HT1080 (cell line): Measurements from ENCODE around the gene ATF2. TPM values are rescaled to one million over a fixed set of nuclear protein-coding genes. Genes with fewer than 3 reads are reported as not detected.
"Not testable (repeated sequence)": the region's sequence is repeated elsewhere in the genome, so short reads cannot be mapped to it uniquely, and the experiment has no call there.

Experiments used
- DNase-seq: peaks from one replicate; pipeline ENCODE4 v3.0.0-alpha.2; 2015; ENCODE audit warnings: low read depth
- total RNA-seq: library from RNA; depleted of rRNA; stranded (reverse); fragments of >200 nt; shearing (Covaris generic); gene quantifications from 2 replicates; pipeline ENCODE4 v1.2.3, GENCODE V29; 2014

ATF2 gene
- total RNA-seq, 1 experiment from 2014 or later, result 29.8 TPM

GRCh38 chr2:175166216-175166824 is 1.7 kb downstream of the ATF2 start:
- DNase-seq, result no peak

DNA sequence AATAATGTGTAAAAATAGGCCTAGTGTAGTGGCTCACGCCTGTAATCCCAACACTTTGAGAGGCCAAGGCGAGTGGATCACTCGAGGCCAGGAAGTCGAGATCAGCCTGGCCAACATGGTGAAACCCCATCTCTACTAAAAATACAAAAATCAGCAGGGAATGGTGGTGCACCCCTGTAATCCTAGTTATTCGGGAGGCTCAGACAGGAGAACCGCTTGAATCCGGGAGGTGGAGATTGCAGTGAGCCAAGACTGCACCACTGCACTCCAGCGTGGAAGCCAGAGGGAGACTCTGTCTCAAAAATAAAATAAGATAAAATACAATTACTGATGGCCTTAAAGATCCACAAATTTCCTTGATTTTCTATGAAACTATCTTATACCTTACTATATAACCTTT is 3.8 kb downstream of the ATF2 start:
- no peak for DNase-seq

GRCh38 chr2:175158894-175159293 is 9.1 kb downstream of the ATF2 start:
- DNase-seq, result no peak

DNA sequence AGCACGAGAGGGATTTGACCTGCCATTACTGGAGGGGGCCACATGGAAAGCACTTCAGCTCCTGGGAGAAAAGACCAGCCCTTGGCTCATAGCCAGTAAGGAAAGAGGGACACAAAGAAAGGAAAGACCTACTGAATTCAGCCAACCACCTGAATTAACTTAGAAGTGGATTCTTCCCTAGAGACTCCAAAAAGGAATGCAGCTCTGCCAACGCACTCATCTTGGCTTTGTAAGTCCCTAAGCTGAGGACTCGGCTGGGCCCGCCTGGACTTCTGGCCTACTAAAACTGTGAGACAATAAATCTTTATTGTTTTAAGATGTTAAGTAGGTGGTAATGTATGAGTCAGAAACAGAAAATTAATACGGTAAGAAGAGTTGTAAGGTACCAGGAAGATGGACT is 11.5 kb downstream of the ATF2 start:
- no peak for DNase-seq

GRCh38 chr2:175154661-175155082 is 13.3 kb downstream of the ATF2 start:
- DNase-seq, result peak; percentile 81

DNA sequence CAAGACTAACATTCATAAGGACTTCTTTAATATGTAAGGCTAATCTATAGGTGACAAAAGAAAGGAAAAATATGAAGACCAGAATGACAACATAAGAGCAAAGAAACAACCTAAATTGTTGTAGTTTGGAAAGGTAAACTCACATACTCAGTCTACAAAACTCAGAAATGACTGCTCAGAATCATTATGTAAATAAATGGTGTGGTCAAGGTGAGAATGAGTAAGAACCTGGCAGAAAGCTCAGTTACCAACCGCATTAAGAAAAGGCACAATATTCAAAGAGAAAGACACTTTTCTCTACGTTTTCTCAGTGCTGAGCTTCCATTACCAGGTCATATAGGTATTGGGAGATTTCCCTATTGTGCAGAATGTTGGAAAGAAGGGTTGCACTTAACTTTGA is 15.8 kb downstream of the ATF2 start:
- no peak for DNase-seq

- DNase-seq, result no peak
Measured at GRCh38 chr2:175151791-175152190, 16.2 kb downstream of the ATF2 start.

DNA sequence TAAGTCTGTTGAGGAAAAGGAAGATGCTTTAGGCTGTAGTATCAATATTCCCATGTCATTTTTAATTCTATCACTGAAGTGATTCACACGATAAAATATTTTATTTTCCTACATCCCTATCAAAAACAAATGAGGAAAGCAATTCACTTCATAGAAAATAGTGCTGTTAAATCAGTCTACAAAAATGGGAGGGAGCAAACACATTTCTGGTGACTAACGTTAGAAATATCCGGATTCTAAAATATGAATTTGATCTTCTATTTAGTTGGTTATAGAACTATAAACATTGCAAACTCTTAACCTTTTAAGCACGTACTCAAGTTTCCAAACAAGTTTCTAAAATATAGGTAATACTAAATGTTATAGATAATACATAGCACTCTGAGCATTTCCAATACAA is 20.8 kb downstream of the ATF2 start:
- DNase-seq, result no peak

DNA sequence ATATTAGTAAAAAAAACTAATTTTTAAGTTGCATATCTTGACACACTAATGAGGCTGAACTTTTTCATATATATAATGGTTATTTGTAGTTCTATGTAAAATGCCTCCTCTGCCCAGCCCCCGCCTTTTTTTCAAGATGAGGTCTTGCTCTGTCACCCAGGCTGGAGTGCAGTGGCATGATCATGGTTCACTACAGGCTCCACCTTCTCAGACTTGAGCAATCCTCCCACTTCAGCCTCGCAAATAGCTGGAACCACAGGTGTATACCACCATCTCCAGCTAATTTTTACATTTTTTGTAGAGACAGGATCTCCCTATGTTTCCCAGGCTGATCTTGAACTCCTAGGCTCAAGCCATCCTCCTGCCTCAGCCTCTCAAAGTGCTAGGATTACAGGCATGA is 24.3 kb downstream of the ATF2 start:
- no peak for DNase-seq

DNA sequence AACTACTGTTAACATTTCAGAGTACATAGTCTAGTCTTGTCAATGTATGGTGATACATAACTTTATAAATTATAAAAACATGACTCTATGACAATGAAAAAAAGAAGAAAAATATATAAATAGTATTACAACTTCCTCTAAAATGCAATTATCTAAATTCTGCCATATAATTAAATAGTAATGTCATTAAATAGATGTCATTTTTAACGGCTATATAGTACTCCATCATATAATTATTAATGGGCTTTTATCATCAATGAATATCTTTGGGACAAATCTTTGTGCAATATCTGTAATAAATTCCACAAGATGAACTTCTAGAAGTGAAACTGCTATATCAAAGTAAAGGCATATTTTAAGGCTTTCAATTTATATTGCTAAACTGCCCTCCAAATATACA is 24.8 kb downstream of the ATF2 start:
- no peak for DNase-seq

DNA sequence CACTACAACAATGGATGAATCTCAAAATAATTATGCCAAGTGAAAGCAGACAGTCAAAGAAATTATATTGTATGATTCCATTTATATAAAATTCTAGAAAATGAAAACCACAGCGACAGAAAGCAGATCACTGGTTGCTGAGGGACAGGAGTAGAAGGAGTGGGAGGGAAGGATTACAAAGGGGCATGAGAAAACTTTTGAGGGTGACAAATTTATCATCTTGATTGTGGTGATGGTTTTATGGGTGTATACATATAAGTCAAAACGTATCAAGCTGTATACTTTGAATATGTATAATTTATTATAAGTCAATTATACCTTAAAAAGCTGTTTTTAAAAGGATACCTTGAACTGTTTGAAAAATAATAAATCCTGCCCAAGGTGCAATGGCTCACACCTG is 27.7 kb downstream of the ATF2 start:
- DNase-seq, result no peak

DNA sequence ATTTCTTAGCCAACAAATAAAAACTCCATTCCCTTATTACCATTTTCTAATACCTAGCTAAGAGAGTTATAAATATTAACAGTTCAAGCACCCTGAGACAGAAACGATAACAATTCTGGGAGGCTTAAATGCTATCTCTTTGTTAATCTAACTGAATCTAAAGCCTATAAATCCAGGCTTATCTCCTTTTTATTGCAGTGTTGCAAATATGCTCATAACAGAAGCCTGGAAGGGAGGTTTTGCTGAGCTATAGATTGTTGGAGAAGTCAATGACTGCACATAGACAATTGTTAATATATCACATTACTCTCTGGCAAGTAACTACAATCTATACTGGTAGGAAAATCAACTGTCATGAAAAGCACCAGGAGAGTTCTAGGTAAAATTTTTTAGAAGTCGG is 30.2 kb downstream of the ATF2 start:
- no peak for DNase-seq

DNA sequence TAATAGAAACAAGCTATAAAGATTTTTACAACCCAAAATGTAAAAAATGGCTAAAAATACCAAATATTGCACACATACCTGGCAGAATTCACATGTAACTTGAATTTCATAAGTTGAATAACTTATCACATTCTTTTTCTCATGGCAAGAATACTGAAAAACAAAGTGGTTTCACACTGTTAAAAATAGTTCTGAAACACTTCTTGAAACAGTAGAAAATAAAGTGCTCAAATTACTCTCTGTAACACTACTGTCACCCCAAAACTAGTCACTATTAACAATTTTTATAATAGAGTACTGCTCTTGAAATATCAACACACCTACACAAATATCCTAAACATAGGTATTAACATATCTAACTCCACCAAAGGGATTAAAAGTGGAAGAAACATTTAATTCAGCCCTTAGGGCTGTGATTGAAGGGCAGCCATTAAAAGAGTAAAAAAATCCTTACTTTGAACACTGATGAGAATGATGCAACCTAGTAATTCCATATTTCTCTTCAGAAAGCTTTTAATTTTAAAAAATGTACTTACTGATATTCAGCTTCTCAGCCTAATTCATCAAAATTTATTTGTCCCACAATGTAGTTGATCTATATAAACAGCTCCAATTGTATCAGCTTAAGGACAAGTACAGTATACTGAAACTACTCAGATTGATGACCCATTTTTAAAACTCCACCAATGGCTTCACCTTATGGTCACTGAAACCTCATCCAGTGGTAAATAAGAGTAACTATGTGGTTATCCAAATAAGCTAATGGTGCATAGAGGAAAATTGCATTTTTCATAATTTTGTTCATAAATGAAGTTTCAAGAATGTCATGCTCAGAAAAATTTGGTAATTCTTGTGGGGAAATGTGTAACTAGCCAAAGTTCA is 31.4 kb downstream of the ATF2 start:
- no peak for DNase-seq

DNA sequence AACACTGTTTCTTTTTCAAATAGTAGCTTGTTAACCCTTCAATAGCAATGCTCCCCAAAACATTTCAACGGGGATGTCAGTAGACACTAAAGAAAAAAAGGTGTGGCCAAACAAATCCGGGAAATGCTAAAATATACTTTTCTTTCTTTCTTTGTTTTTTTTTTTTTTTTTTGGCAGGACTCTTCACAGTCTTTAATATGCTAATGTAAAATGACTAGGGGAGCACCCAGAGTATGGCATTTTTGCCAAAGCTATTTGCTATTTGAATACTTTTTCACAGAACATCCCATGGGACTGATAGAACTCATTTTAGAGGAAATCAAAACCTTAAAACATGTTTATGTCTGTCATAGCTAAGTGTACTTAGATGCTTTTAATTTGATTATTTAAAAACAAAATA is 32.1 kb downstream of the ATF2 start:
- DNase-seq, result no peak

DNA sequence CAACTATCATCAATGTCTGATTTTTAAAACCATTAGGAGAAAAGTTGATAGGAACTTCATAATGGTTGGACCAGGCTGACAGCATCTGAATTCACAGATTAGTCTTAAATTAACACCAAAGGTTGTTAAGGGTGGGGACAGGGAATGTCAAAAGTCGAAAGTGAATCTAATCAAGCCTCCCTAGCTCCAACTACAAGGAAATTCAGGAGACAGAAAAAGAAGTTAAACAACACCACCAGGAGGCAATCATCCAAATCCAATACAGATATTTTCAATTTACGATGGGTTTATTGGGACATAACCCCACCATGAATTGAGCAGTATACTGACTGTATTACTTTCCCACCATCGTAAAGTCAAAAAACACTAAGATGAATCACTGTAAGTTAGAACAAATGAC is 32.8 kb downstream of the ATF2 start:
- DNase-seq, result no peak

GRCh38 chr2:175131252-175131651 is 36.8 kb downstream of the ATF2 start:
- no peak for DNase-seq

DNA sequence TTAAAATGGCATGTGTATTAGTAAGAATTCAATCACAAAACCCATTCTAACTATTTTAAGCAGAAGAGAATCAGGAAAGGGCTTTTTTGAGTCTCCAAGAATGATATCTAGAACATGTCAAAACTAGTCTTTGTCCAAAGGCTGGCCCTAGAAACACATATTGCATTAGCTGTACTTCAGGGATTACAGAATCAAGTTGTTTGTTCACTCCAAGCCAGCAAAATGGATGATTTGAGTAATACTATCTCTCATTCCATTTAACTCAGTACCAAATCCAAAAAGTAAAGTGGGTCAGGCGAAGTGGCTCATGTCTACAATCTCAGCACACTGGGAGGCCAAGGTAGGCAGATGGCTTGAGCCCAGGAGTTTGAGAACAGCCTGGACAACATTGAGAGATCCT is 41.3 kb downstream of the ATF2 start:
- DNase-seq, result no peak

DNA sequence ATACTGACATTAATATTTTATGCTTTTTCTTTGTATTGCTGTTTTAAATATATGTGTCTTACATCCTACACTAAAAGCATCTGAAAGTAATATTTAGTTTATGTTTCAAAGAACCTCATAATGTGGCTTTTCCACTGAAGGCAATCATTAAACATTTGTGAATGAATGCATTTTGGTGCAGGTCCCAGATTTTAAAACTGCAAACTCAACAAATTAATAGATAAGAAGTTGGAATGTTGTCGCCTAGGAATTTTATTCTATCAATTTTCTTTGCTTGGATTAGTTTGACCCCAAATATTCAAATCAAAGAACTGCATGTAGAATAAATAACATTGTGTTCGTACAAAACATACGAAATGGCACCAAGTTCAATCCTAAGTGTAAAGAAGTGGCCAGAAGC is 44.7 kb downstream of the ATF2 start:
- no peak for DNase-seq

GRCh38 chr2:175111200-175111657 is 56.8 kb downstream of the ATF2 start:
- DNase-seq, result peak; percentile 60

- DNase-seq, result not testable (repeated sequence)
Measured at GRCh38 chr2:175108091-175108490, 59.9 kb downstream of the ATF2 start.

DNA sequence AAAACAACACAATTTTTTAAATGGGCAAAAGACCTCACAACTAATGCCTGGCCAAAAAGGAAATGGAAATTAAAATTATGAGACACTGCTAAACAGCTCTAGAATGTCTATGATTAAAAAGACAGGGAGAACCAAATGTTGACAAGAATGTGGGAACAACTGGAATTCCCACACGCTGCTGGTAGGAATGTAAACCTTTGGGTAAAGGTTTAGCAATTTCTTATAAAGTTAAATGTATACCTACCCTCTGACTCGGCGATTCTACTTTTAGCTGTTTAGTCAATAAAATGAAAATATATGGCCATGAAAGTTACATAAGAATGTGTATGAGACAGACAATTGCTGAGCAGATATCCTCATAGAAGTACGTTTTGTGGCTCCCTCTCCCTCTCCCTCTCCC is 60.9 kb downstream of the ATF2 start:
- DNase-seq, result no peak

DNA sequence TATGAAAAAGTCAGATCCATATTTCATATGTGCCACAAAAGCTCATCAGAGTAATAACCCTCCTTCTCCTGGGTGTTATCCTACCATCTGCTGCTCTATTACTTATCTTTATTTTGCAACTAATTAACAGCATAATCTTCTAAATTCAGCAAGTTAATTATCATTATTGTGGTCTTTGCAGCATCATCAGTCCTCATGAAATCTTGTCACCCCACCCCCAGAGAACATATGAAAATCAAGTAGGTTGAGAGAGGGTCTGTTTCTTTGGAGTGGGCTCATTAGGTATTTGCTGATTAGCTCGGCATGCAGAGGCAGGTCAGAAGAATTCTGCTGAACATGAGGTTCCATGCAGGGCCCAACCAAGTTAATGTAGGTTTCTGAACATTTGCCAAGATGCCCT is 64.8 kb downstream of the ATF2 start:
- no peak for DNase-seq

DNA sequence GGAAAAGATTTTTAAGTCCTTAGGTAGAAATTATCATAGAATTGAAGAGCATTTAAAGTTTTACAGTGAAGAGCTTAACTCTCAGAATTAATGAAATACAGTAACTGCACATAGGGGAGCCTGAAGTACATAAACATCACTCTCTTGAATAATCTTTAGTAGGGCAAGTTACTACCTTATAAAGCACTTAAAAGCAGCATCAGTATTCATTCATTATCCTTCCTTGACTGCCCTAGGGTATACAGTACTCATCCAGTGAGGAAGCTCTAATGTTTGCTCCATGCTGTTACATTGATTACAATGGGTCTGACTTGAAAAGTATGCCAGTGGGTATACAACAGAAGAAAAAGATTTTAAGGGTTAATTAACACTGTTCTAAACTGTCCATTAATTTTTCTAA is 66.5 kb downstream of the ATF2 start:
- no peak for DNase-seq
